NCI-H146 treated with DMSO at 0.1 percent for 48 hours (cell line): ENCODE data around the gene C11orf71.

Source experiments
- DNase-seq: peaks from one replicate; lab custom pipeline; 2025; ENCODE audit not compliant: unreplicated experiment; lab: John Stamatoyannopoulos, UW

Gene C11orf71

GRCh38 chr11:114400216-114400914 is at the start of gene C11orf71, which contains the start of gene RBM7:
Gene C11orf71 (minus strand): TSS chr11:114400511. CDS start chr11:114400331, 180 bp downstream.
Gene RBM7 (plus strand): TSS chr11:114400666. CDS start chr11:114400672, 6 bp downstream.
- DNase-seq = peak; percentile 93

GRCh38 chr11:114449845-114450244 is 49.5 kb upstream of the C11orf71 start:
- DNase-seq = no peak

GRCh38 chr11:114448749-114449482 is 48.6 kb upstream of the C11orf71 start:
- no peak for DNase-seq

- DNase-seq = no peak
Measured at GRCh38 chr11:114447892-114448291, 47.6 kb upstream of the C11orf71 start.

- DNase-seq = no peak
Measured at GRCh38 chr11:114447444-114447843, 47.1 kb upstream of the C11orf71 start.

- no peak for DNase-seq
Measured at GRCh38 chr11:114442536-114442935, 42.2 kb upstream of the C11orf71 start.

- DNase-seq = no peak
Measured at GRCh38 chr11:114441921-114442320, 41.6 kb upstream of the C11orf71 start.

- DNase-seq = no peak
Measured at GRCh38 chr11:114440971-114441763, 40.9 kb upstream of the C11orf71 start.

- no peak for DNase-seq
Measured at GRCh38 chr11:114440121-114440860, 40.0 kb upstream of the C11orf71 start.

GRCh38 chr11:114439229-114440120 is 39.2 kb upstream of the C11orf71 start, which contains the start of gene REXO2:
Gene REXO2 (plus strand): TSS chr11:114439467. CDS start chr11:114439529, 62 bp downstream.
- peak; percentile 80 for DNase-seq

GRCh38 chr11:114438303-114438702 is 38.0 kb upstream of the C11orf71 start:
- no peak for DNase-seq

- no peak for DNase-seq
Measured at GRCh38 chr11:114433376-114433775, 33.1 kb upstream of the C11orf71 start.

- DNase-seq = no peak
Measured at GRCh38 chr11:114432893-114433292, 32.6 kb upstream of the C11orf71 start.

- no peak for DNase-seq
Measured at GRCh38 chr11:114430290-114430689, 30.0 kb upstream of the C11orf71 start.

GRCh38 chr11:114426280-114426679 is 26.0 kb upstream of the C11orf71 start:
- DNase-seq = no peak

- DNase-seq = no peak
Measured at GRCh38 chr11:114416441-114416961, 16.2 kb upstream of the C11orf71 start.

GRCh38 chr11:114413958-114414357 is 13.6 kb upstream of the C11orf71 start:
- no peak for DNase-seq

GRCh38 chr11:114412946-114413345 is 12.6 kb upstream of the C11orf71 start:
- no peak for DNase-seq

GRCh38 chr11:114401311-114401710 is 1.0 kb upstream of the C11orf71 start:
- DNase-seq = no peak

- peak; percentile 70 for DNase-seq
Measured at GRCh38 chr11:114400915-114401223, 558 bp upstream of the C11orf71 start.
